HEK293T (cell line): ENCODE data around the gene ACOX3.

Experiments
- BHLHE40 ChIP-seq: fragments of 450-650 bp; IDR thresholded peaks from 2 replicates; pipeline ENCODE4 v1.6.1; 2016; ENCODE audit warnings: mild to moderate bottlenecking, moderate library complexity, borderline replicate concordance
- CTBP1 ChIP-seq: fragments of 450-650 bp; IDR thresholded peaks from 2 replicates; pipeline ENCODE4 v1.6.1; 2016; ENCODE audit warnings: borderline replicate concordance
- FOXA1 ChIP-seq: fragments of 450-650 bp; IDR thresholded peaks from 2 replicates; pipeline ENCODE4 v1.6.1; 2016; ENCODE audit warnings: mild to moderate bottlenecking
- FOXK2 ChIP-seq: fragments of 450-650 bp; IDR thresholded peaks from 2 replicates; pipeline ENCODE4 v1.6.1; 2016; ENCODE audit warnings: mild to moderate bottlenecking
- FOXM1 ChIP-seq: fragments of 450-650 bp; IDR thresholded peaks from 2 replicates; pipeline ENCODE4 v1.6.1; 2017; ENCODE audit warnings: mild to moderate bottlenecking, borderline replicate concordance
- HDGF ChIP-seq: fragments of 450-650 bp; IDR thresholded peaks from 2 replicates; pipeline ENCODE4 v1.6.1; 2017; ENCODE audit warnings: antibody characterized with exemption, borderline replicate concordance
- SP1 ChIP-seq: fragments of 450-650 bp; IDR thresholded peaks from 2 replicates; pipeline ENCODE4 v1.6.1; 2017
- SUZ12 ChIP-seq: fragments of 450-650 bp; IDR thresholded peaks from 2 replicates; pipeline ENCODE4 v1.6.1; 2016; ENCODE audit warnings: mild to moderate bottlenecking
- TARDBP ChIP-seq: fragments of 450-650 bp; IDR thresholded peaks from 2 replicates; pipeline ENCODE4 v1.6.1; 2016

- TF ChIP-seq FOXK2 (no peak), FOXM1 (no peak), SUZ12 (no peak), TARDBP (no peak), BHLHE40 (no peak), HDGF (no peak), FOXA1 (no peak), CTBP1 (no peak), SP1 (no peak)
Observed at GRCh38 chr4:8385611-8386010, 54.9 kb downstream of the ACOX3 start.
